Large intestine (tissue), 3 donors: ENCODE data around the gene EEF1A2. TPM values are rescaled to one million over a fixed set of nuclear protein-coding genes. Genes with fewer than 3 reads are reported as not detected.

Source experiments
- DNase-seq, 2 donors: peaks; one replicate each; pipeline versions ENCODE4 v3.0.0 to v3.0.0-alpha.2; 2013
- H3K27ac ChIP-seq: one replicate; pipeline ENCODE4 v1.5.1; 2013; ENCODE audit warnings: low read length
- H3K27me3 ChIP-seq: 2 replicates; pipeline ENCODE4 v1.6.1; 2013; ENCODE audit warnings: low read length; ENCODE audit not compliant: control insufficient read depth, insufficient read depth
- H3K36me3 ChIP-seq: 2 replicates; pipeline ENCODE4 v1.6.1; 2013; ENCODE audit warnings: low read length; ENCODE audit not compliant: control insufficient read depth, insufficient read depth
- H3K4me1 ChIP-seq: one replicate; pipeline ENCODE4 v1.6.1; 2013; ENCODE audit warnings: low read length; ENCODE audit not compliant: control insufficient read depth, insufficient read depth
- H3K4me3 ChIP-seq: one replicate; pipeline ENCODE4 v1.5.1; 2013; ENCODE audit warnings: low read length
- H3K9me3 ChIP-seq: one replicate; pipeline ENCODE4 v1.6.1; 2013; ENCODE audit warnings: mild to moderate bottlenecking, low read depth, low read length, moderate library complexity; ENCODE audit not compliant: control insufficient read depth
- WGBS: methylation state at CpG from one replicate; pipeline ENCODE4 v1.1.5; 2013; ENCODE audit warnings: low lambda C conversion rate; ENCODE audit not compliant: insufficient coverage; 5-methylcytosine and 5-hydroxymethylcytosine counted together
- polyA plus RNA-seq: library from polyadenylated mRNA; unstranded; fragments of 120-200 nt; gene quantifications from one replicate; pipeline ENCODE4 v1.2.1, GENCODE V29; 2013

EEF1A2 gene
- polyA plus RNA-seq, 1 donor: 29.7 TPM

GRCh38 chr20:63543733-63544132, 44.9 kb upstream of the EEF1A2 start:
- peaks cover 16% of the 10 kb centered on the region for H3K4me1 ChIP-seq
- peaks cover 30% of the 10 kb centered on the region for H3K27me3 ChIP-seq
- peaks cover 2% of the 10 kb centered on the region for H3K9me3 ChIP-seq
- WGBS: 89% methylated on average over 4 of the region's 6 CpGs
- no peaks in the 10 kb centered on the region for H3K36me3 ChIP-seq
- DNase-seq: no peak
- no peak overlapping the region for H3K27ac ChIP-seq
- H3K4me3 ChIP-seq: no peak overlapping the region

- Histone ChIP-seq H3K9me3 (peaks cover 1% of the 10 kb centered on the region), H3K4me1 (peaks cover 20% of the 10 kb centered on the region), H3K36me3 (no peaks in the 10 kb centered on the region), H3K27me3 (peaks cover 24% of the 10 kb centered on the region), H3K4me3 (no peak overlapping the region), H3K27ac (no peak overlapping the region)
- no CpG with 5 or more reads among the region's 10 CpGs for WGBS
- no peak for DNase-seq
Observed at GRCh38 chr20:63543131-63543530, 44.2 kb upstream of the EEF1A2 start.

- Histone ChIP-seq H3K4me3 (no peak overlapping the region), H3K36me3 (no peaks in the 10 kb centered on the region), H3K9me3 (no peaks in the 10 kb centered on the region), H3K4me1 (peaks cover 22% of the 10 kb centered on the region), H3K27ac (no peak overlapping the region), H3K27me3 (peaks cover 19% of the 10 kb centered on the region)
- WGBS: no CpG with 5 or more reads among the region's 10 CpGs
- DNase-seq: no peak
Observed at GRCh38 chr20:63542696-63543095, 43.8 kb upstream of the EEF1A2 start.

GRCh38 chr20:63542031-63542559, 43.2 kb upstream of the EEF1A2 start:
- peaks cover 4% of the 10 kb centered on the region for H3K9me3 ChIP-seq
- no peak for DNase-seq
- H3K27me3 ChIP-seq: peaks cover 13% of the 10 kb centered on the region
- peaks cover 27% of the 10 kb centered on the region for H3K4me1 ChIP-seq
- H3K36me3 ChIP-seq: no peaks in the 10 kb centered on the region
- H3K27ac ChIP-seq: no peak overlapping the region
- no CpG with 5 or more reads among the region's 36 CpGs for WGBS
- H3K4me3 ChIP-seq: no peak overlapping the region

- H3K36me3 ChIP-seq: no peaks in the 10 kb centered on the region
- H3K4me3 ChIP-seq: no peak overlapping the region
- DNase-seq: no peak
- peaks cover 29% of the 10 kb centered on the region for H3K4me1 ChIP-seq
- no peak overlapping the region for H3K27ac ChIP-seq
- H3K9me3 ChIP-seq: peaks cover 6% of the 10 kb centered on the region
- H3K27me3 ChIP-seq: peaks cover 7% of the 10 kb centered on the region
- no CpG with 5 or more reads among the region's 28 CpGs for WGBS
Observed at GRCh38 chr20:63541371-63541770, 42.5 kb upstream of the EEF1A2 start.

- H3K27me3 ChIP-seq: peaks cover 2% of the 10 kb centered on the region
- H3K4me1 ChIP-seq: peaks cover 31% of the 10 kb centered on the region
- peaks cover 6% of the 10 kb centered on the region for H3K9me3 ChIP-seq
- no peaks in the 10 kb centered on the region for H3K36me3 ChIP-seq
- WGBS: no CpG with 5 or more reads among the region's 49 CpGs
- H3K27ac ChIP-seq: no peak overlapping the region
- DNase-seq: no peak
- no peak overlapping the region for H3K4me3 ChIP-seq
Observed at GRCh38 chr20:63540417-63541186, 41.7 kb upstream of the EEF1A2 start.

- Histone ChIP-seq H3K4me3 (no peak overlapping the region), H3K27ac (no peak overlapping the region), H3K9me3 (peaks cover 8% of the 10 kb centered on the region), H3K4me1 (peaks cover 31% of the 10 kb centered on the region), H3K36me3 (no peaks in the 10 kb centered on the region), H3K27me3 (no peaks in the 10 kb centered on the region)
- DNase-seq: no peak
- WGBS: no CpG with 5 or more reads among the region's 29 CpGs
Observed at GRCh38 chr20:63539441-63540370, 40.8 kb upstream of the EEF1A2 start.

- Histone ChIP-seq H3K9me3 (peaks cover 9% of the 10 kb centered on the region), H3K4me3 (no peak overlapping the region), H3K27me3 (peaks cover 5% of the 10 kb centered on the region), H3K27ac (no peak overlapping the region), H3K36me3 (no peaks in the 10 kb centered on the region), H3K4me1 (peaks cover 31% of the 10 kb centered on the region)
- 94% methylated on average over 3 of the region's 12 CpGs for WGBS
- DNase-seq: no peak
Observed at GRCh38 chr20:63539092-63539430, 40.2 kb upstream of the EEF1A2 start.

GRCh38 chr20:63538204-63539091, 39.6 kb upstream of the EEF1A2 start:
- H3K9me3 ChIP-seq: peaks cover 9% of the 10 kb centered on the region
- peaks cover 31% of the 10 kb centered on the region for H3K4me1 ChIP-seq
- peak overlapping the region; percentile 25 for H3K4me3 ChIP-seq
- H3K36me3 ChIP-seq: no peaks in the 10 kb centered on the region
- peaks cover 7% of the 10 kb centered on the region for H3K27me3 ChIP-seq
- WGBS: no CpG with 5 or more reads among the region's 27 CpGs
- no peak overlapping the region for H3K27ac ChIP-seq
- no peak for DNase-seq
